ENCODE measurements around the gene PALM2AKAP2. TPM values are rescaled to one million over a fixed set of nuclear protein-coding genes. Genes with fewer than 3 reads are reported as not detected.
"Not testable (repeated sequence)": the region's sequence is repeated elsewhere in the genome, so short reads cannot be mapped to it uniquely, and the experiment has no call there.

PALM2AKAP2 gene
- total and polyA plus RNA-seq, 2 experiments from 2014 or later = 2.5 to 7.9 TPM

GRCh38 chr9:109825383-109825782 lies 45.4 kb downstream of the PALM2AKAP2 start:
- not testable (repeated sequence) for H3K4me1 ChIP-seq (ENCODE audit: insufficient read depth); H3K27me3 Mint-ChIP-seq (ENCODE audit: insufficient read depth, low read depth, poor library complexity); H3K4me3 ChIP-seq; H3K36me3 Mint-ChIP-seq (ENCODE audit: low read depth); H3K4me3 Mint-ChIP-seq; H3K4me2 ChIP-seq; H4K20me1 ChIP-seq (replicated peaks; ENCODE audit: insufficient read depth); H3K9me2 ChIP-seq (ENCODE audit: insufficient read depth); H3K36me3 ChIP-seq (ENCODE audit: insufficient read depth); H3K27ac ChIP-seq (ENCODE audit: low read depth); H3K9me3 Mint-ChIP-seq; H3K27me3 ChIP-seq (ENCODE audit: insufficient read depth); H3K79me2 ChIP-seq (replicated peaks; ENCODE audit: insufficient read depth); H3K4me1 Mint-ChIP-seq; ATAC-seq; DNase-seq (ENCODE audit: low spot score); H2AFZ ChIP-seq; H3F3A ChIP-seq (replicated peaks; ENCODE audit: low read depth); H3K27ac Mint-ChIP-seq

DNA sequence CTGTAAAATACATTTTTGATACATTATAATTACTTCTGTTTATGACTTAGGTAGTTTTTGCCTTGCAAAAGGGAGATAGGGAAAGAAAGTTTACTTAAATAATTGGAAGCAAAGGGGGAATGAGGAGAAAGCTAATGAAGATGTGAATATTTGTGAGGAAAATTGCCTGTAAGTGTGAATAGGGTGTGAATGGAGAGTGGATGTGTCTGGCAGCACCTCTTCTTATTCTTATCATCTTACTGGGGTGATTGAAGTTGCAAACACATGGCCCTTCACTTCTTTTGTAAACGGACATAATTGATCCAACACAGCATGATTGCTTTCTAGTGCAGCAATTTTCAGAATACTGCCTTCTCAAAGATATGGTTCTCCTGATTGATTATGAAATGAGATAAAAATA lies 46.6 kb downstream of the PALM2AKAP2 start:
- H3K27me3 ChIP-seq (ENCODE audit: insufficient read depth) = no peaks in the 10 kb centered on the region
- H3K27me3 Mint-ChIP-seq (ENCODE audit: insufficient read depth, low read depth, poor library complexity) = no peaks in the 10 kb centered on the region
- H2AFZ ChIP-seq = no peak overlapping the region
- peaks cover 4% of the 10 kb centered on the region; the same call in 1 of the 2 replicates for H3K79me2 ChIP-seq (replicated peaks; ENCODE audit: insufficient read depth)
- H4K20me1 ChIP-seq (replicated peaks; ENCODE audit: insufficient read depth) = no peaks in the 10 kb centered on the region
- no peak for DNase-seq (ENCODE audit: low spot score)
- H3K27ac ChIP-seq (ENCODE audit: low read depth) = no peak overlapping the region
- no peak overlapping the region for H3K4me3 Mint-ChIP-seq
- no peaks in the 10 kb centered on the region for H3K9me2 ChIP-seq (ENCODE audit: insufficient read depth)
- H3F3A ChIP-seq (replicated peaks; ENCODE audit: low read depth) = no peaks in the 10 kb centered on the region
- TF ChIP-seq POLR2AphosphoS5 (IDR thresholded peaks at IDR 0.05; ENCODE audit: low read depth) (no peak), ZNF331 (CRISPR knock-in tag; IDR thresholded peaks at IDR 0.05; ENCODE audit: low read depth) (no peak)
- H3K36me3 ChIP-seq (ENCODE audit: insufficient read depth) = no peaks in the 10 kb centered on the region
- no peak overlapping the region for H3K27ac Mint-ChIP-seq
- no peak for ATAC-seq
- H3K4me1 ChIP-seq (ENCODE audit: insufficient read depth) = peaks cover 4% of the 10 kb centered on the region; the same call in 1 of the 2 replicates
- H3K4me2 ChIP-seq = no peak overlapping the region
- no peaks in the 10 kb centered on the region for H3K9me3 Mint-ChIP-seq
- peaks cover 4% of the 10 kb centered on the region; the same call in 2 of the 3 replicates for H3K4me1 Mint-ChIP-seq
- no peaks in the 10 kb centered on the region for H3K36me3 Mint-ChIP-seq (ENCODE audit: low read depth)
- no peak overlapping the region for H3K4me3 ChIP-seq

GRCh38 chr9:109828254-109828653 lies 48.3 kb downstream of the PALM2AKAP2 start:
- H3K4me1 Mint-ChIP-seq = no peaks in the 10 kb centered on the region
- no peaks in the 10 kb centered on the region for H3K27me3 Mint-ChIP-seq (ENCODE audit: insufficient read depth, low read depth, poor library complexity)
- no peaks in the 10 kb centered on the region for H3F3A ChIP-seq (replicated peaks; ENCODE audit: low read depth)
- no peak for ATAC-seq
- H3K27me3 ChIP-seq (ENCODE audit: insufficient read depth) = no peaks in the 10 kb centered on the region
- H3K4me1 ChIP-seq (ENCODE audit: insufficient read depth) = no peaks in the 10 kb centered on the region
- no peaks in the 10 kb centered on the region for H3K36me3 ChIP-seq (ENCODE audit: insufficient read depth)
- H3K9me3 Mint-ChIP-seq = no peaks in the 10 kb centered on the region
- no peaks in the 10 kb centered on the region for H4K20me1 ChIP-seq (replicated peaks; ENCODE audit: insufficient read depth)
- no peak overlapping the region for H3K27ac Mint-ChIP-seq
- no peak overlapping the region for H3K4me3 Mint-ChIP-seq
- H3K27ac ChIP-seq (ENCODE audit: low read depth) = no peak overlapping the region; the same call in 1 of the 2 replicates
- no peaks in the 10 kb centered on the region for H3K9me2 ChIP-seq (ENCODE audit: insufficient read depth)
- H2AFZ ChIP-seq = no peak overlapping the region
- no peak overlapping the region for H3K4me3 ChIP-seq
- H3K36me3 Mint-ChIP-seq (ENCODE audit: low read depth) = no peaks in the 10 kb centered on the region
- DNase-seq (ENCODE audit: low spot score) = no peak
- no peak overlapping the region for H3K4me2 ChIP-seq
- H3K79me2 ChIP-seq (replicated peaks; ENCODE audit: insufficient read depth) = no peaks in the 10 kb centered on the region
- no peak for TF ChIP-seq CREB1 (CRISPR knock-in tag; IDR thresholded peaks at IDR 0.05; ENCODE audit: low read depth)
- TF ChIP-seq, protein P1, sequence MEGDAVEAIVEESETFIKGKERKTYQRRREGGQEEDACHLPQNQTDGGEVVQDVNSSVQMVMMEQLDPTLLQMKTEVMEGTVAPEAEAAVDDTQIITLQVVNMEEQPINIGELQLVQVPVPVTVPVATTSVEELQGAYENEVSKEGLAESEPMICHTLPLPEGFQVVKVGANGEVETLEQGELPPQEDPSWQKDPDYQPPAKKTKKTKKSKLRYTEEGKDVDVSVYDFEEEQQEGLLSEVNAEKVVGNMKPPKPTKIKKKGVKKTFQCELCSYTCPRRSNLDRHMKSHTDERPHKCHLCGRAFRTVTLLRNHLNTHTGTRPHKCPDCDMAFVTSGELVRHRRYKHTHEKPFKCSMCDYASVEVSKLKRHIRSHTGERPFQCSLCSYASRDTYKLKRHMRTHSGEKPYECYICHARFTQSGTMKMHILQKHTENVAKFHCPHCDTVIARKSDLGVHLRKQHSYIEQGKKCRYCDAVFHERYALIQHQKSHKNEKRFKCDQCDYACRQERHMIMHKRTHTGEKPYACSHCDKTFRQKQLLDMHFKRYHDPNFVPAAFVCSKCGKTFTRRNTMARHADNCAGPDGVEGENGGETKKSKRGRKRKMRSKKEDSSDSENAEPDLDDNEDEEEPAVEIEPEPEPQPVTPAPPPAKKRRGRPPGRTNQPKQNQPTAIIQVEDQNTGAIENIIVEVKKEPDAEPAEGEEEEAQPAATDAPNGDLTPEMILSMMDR (conservative IDR thresholded peaks at IDR 0.05; ENCODE audit: low read depth in 2 of 2) = no peak
- no peak for TF ChIP-seq POLR2AphosphoS5 (IDR thresholded peaks at IDR 0.05; ENCODE audit: low read depth)
- TF ChIP-seq NANOG (IDR thresholded peaks at IDR 0.05; ENCODE audit: borderline replicate concordance) = no peak
- TF ChIP-seq ZNF114 (CRISPR knock-in tag; IDR thresholded peaks at IDR 0.05) = no peak
- TF ChIP-seq, protein P2, sequence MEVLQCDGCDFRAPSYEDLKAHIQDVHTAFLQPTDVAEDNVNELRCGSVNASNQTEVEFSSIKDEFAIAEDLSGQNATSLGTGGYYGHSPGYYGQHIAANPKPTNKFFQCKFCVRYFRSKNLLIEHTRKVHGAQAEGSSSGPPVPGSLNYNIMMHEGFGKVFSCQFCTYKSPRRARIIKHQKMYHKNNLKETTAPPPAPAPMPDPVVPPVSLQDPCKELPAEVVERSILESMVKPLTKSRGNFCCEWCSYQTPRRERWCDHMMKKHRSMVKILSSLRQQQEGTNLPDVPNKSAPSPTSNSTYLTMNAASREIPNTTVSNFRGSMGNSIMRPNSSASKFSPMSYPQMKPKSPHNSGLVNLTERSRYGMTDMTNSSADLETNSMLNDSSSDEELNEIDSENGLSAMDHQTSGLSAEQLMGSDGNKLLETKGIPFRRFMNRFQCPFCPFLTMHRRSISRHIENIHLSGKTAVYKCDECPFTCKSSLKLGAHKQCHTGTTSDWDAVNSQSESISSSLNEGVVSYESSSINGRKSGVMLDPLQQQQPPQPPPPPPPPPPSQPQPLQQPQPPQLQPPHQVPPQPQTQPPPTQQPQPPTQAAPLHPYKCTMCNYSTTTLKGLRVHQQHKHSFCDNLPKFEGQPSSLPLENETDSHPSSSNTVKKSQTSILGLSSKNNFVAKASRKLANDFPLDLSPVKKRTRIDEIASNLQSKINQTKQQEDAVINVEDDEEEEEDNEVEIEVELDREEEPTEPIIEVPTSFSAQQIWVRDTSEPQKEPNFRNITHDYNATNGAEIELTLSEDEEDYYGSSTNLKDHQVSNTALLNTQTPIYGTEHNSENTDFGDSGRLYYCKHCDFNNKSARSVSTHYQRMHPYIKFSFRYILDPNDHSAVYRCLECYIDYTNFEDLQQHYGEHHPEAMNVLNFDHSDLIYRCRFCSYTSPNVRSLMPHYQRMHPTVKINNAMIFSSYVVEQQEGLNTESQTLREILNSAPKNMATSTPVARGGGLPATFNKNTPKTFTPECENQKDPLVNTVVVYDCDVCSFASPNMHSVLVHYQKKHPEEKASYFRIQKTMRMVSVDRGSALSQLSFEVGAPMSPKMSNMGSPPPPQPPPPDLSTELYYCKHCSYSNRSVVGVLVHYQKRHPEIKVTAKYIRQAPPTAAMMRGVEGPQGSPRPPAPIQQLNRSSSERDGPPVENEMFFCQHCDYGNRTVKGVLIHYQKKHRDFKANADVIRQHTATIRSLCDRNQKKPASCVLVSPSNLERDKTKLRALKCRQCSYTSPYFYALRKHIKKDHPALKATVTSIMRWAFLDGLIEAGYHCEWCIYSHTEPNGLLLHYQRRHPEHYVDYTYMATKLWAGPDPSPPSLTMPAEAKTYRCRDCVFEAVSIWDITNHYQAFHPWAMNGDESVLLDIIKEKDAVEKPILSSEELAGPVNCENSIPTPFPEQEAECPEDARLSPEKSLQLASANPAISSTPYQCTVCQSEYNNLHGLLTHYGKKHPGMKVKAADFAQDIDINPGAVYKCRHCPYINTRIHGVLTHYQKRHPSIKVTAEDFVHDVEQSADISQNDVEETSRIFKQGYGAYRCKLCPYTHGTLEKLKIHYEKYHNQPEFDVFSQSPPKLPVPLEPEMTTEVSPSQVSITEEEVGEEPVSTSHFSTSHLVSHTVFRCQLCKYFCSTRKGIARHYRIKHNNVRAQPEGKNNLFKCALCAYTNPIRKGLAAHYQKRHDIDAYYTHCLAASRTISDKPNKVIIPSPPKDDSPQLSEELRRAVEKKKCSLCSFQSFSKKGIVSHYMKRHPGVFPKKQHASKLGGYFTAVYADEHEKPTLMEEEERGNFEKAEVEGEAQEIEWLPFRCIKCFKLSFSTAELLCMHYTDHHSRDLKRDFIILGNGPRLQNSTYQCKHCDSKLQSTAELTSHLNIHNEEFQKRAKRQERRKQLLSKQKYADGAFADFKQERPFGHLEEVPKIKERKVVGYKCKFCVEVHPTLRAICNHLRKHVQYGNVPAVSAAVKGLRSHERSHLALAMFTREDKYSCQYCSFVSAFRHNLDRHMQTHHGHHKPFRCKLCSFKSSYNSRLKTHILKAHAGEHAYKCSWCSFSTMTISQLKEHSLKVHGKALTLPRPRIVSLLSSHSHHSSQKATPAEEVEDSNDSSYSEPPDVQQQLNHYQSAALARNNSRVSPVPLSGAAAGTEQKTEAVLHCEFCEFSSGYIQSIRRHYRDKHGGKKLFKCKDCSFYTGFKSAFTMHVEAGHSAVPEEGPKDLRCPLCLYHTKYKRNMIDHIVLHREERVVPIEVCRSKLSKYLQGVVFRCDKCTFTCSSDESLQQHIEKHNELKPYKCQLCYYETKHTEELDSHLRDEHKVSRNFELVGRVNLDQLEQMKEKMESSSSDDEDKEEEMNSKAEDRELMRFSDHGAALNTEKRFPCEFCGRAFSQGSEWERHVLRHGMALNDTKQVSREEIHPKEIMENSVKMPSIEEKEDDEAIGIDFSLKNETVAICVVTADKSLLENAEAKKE (CRISPR knock-in tag; IDR thresholded peaks at IDR 0.05) = no peak
- TF ChIP-seq ZNF331 (CRISPR knock-in tag; IDR thresholded peaks at IDR 0.05; ENCODE audit: low read depth) = no peak
- no peak for TF ChIP-seq STAT1 (IDR thresholded peaks at IDR 0.05; ENCODE audit: unreplicated experiment)
- TF ChIP-seq EZH2 (IDR thresholded peaks at IDR 0.05; ENCODE audit: low read depth, unreplicated experiment) = no peak
- TF ChIP-seq JUNB (IDR thresholded peaks at IDR 0.05; ENCODE audit: unreplicated experiment) = no peak

All from GM23338 (cell line).